ENCODE measurements around the gene PANK3.
"Not testable (repeated sequence)": the region's sequence is repeated elsewhere in the genome, so short reads cannot be mapped to it uniquely, and the experiment has no call there.

Gene PANK3

DNA sequence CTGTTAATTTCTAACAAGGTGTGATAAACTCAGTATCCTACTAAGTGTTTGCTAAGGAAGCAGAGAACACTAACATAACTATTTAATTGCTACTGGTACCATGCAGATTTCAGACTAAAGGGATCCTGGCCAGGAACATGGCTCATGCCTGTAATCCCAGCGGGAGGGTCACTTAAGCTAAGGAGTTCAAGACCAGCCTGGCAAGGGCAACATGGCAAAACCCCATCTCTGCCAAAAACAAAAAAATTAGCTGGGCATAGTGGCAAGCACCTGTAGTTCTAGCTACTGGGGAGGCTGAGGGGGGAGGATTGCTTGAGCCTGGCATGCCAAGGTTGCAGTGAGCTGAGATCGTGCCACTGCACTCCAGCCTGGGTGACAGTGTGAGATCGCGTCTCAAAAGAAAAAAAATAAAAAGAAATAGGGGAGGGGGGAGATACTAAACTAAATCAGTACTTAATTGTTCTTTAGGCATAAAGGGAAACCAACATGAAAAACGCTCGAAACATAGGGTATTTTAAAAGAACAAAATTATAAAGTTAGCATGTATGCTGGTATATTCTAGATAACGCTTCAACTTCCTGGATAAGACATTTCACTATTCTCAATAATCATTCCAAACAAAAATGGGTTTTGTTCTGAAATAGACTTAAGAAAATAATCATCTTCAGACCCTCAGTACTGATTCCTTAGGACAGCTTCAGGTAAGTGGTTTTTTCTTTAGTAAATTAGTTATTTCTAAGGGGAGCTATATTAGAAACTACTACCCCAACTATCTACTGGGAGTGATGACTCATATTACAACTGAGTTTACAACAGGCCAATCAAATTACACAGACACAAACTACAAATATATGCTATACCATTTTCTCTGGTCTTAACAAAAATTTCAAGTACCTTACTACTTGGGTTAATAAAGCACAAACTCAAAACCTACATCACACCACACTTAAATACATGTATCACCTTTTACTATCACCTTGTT is 3.5 kb downstream of the PANK3 start:
- no peak for DNase-seq (ENCODE audit: low read depth)
- TF ChIP-seq, protein P1, sequence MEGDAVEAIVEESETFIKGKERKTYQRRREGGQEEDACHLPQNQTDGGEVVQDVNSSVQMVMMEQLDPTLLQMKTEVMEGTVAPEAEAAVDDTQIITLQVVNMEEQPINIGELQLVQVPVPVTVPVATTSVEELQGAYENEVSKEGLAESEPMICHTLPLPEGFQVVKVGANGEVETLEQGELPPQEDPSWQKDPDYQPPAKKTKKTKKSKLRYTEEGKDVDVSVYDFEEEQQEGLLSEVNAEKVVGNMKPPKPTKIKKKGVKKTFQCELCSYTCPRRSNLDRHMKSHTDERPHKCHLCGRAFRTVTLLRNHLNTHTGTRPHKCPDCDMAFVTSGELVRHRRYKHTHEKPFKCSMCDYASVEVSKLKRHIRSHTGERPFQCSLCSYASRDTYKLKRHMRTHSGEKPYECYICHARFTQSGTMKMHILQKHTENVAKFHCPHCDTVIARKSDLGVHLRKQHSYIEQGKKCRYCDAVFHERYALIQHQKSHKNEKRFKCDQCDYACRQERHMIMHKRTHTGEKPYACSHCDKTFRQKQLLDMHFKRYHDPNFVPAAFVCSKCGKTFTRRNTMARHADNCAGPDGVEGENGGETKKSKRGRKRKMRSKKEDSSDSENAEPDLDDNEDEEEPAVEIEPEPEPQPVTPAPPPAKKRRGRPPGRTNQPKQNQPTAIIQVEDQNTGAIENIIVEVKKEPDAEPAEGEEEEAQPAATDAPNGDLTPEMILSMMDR (IDR thresholded peaks at IDR 0.05; ENCODE audit: low read depth, low read length, missing control alignments): no peak

DNA sequence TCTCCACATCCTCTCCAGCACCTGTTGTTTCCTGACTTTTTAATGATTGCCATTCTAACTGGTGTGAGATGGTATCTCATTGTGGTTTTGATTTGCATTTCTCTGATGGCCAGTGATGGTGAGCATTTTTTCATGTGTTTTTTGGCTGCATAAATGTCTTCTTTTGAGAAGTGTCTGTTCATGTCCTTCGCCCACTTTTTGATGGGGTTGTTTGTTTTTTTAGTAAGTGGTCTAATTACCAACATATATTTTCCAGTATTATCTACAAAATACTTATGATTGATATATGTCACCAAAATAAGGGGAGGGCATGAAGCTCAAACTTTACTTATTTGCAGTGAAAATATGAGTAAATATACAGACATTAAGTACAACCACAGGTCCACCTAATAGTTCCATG is 5.0 kb downstream of the PANK3 start:
- not testable (repeated sequence) for DNase-seq (ENCODE audit: low read depth)

More for the DNA sequence above, 3.5 kb downstream of the PANK3 start:
- H3K4me3 ChIP-seq (ENCODE audit: low read depth, low read length): no peak overlapping the region

DNA sequence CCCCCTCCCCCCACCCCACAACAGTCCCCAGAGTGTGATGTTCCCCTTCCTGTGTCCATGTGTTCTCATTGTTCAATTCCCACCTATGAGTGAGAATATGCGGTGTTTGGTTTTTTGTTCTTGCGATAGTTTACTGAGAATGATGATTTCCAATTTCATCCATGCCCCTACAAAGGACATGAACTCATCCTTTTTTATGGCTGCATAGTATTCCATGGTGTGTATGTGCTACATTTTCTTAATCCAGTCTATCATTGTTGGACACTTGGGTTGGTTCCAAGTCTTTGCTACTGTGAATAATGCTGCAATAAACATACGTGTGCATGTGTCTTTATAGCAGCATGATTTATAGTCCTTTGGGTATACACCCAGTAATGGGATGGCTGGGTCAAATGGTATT is 5.5 kb downstream of the PANK3 start:
- H3K4me3 ChIP-seq (ENCODE audit: low read depth, low read length); DNase-seq (ENCODE audit: low read depth): not testable (repeated sequence)

More for the DNA sequence above, 5.0 kb downstream of the PANK3 start:
- not testable (repeated sequence) for H3K4me3 ChIP-seq (ENCODE audit: low read depth, low read length)

DNA sequence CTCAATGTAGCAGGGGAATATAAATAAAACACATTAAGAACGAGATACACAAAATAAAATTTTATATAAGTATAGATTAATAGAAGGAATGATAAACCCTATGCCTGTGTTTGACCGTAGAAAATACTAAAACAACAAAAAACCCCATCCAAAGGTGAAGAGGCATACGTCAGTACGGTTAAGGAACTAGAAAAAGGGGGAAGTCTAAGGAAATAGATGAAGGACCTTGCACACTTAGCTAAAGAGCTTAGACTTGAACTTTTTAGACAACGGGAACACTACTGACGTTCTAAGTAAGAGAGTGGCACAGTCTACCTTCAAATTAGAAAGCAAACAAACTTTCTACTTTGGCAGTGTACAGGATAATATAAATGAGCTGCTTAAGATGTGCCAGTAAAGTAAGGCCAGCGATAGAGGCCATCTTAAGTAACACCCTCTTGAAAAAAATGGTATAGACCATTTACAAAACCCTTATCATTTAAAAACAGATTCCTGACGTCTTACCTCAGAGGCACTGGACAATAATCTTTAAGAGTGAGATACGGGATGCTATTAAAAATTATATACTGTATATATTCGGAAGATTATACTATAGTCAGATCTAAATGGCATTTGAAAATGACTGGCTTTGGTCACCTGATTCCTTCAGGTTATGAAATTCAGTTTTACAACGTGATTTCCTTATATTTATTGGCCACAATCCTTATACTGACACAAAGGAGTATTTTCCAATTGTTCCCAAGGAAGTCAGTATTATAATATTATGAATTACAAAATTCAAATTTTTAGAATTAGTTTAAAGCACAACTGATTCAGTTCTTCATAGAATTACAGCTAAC is 8.5 kb downstream of the PANK3 start:
- no peak for DNase-seq (ENCODE audit: low read depth)
- TF ChIP-seq, protein P1 (IDR thresholded peaks at IDR 0.05; ENCODE audit: low read depth, low read length, missing control alignments): no peak
- H3K4me3 ChIP-seq (ENCODE audit: low read depth, low read length): no peak overlapping the region

DNA sequence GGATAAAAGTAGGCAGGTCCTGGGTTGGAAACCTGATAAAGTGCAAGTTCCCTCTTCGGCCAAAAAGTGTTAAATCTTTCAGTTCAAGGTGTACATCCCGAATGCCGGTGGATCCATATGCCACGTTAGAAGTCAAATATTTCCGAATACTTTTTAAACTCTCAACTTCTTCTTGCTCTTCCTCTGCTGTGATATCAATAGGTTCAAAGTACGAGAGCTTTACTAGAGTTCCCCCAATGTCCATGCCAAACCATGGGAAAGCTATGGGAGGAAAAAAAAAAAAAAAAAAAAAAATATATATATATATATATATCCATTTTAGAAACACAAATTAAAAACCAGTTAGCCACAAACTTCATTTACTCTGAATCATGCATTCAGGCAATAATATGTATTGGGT is 10.4 kb downstream of the PANK3 start:
- TF ChIP-seq, protein P1 (IDR thresholded peaks at IDR 0.05; ENCODE audit: low read depth, low read length, missing control alignments): no peak
- no peak overlapping the region for H3K4me3 ChIP-seq (ENCODE audit: low read depth, low read length)
- no peak for DNase-seq (ENCODE audit: low read depth)

DNA sequence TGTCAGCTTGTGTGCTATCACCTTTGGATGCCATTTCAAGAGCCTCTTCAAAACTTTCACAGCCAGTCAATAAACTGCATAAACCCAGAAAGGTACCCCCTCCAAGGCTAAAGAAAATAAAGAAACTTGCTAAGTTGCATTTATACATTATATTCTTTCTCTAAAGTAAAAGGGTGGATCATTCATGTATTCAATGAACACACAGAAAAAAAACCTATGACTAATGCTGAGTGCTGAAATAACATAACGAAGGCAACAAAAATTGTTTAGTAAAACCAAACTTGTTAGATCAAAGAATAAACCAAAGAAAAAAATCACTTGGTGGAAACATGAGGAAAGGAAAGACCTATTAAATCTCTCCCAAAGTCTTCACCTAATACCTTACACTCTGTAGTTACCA is 15.2 kb downstream of the PANK3 start:
- DNase-seq (ENCODE audit: low read depth): no peak
- H3K4me3 ChIP-seq (ENCODE audit: low read depth, low read length): no peak overlapping the region
- TF ChIP-seq, protein P1 (IDR thresholded peaks at IDR 0.05; ENCODE audit: low read depth, low read length, missing control alignments): no peak

DNA sequence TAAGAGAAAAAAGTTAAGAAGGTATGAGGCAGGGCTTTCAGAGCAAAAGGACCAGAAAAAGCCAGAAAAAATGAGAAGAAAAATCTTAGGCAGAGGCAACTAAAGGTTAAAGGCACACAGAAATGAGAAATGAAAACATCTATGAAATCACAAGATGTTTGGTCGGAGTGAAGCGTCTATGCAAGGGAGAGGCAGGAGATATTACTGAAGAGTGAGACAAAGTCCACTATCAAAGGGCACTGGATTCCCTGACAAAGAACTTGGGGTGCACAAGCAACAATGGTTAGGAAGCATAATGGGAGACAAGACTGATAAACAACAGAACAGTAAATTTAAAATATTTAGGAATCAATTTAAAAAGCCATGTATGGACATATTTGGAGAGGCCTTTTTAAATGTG is 16.9 kb downstream of the PANK3 start:
- DNase-seq (ENCODE audit: low read depth): no peak
- no peak overlapping the region for H3K4me3 ChIP-seq (ENCODE audit: low read depth, low read length)
- TF ChIP-seq, protein P1 (IDR thresholded peaks at IDR 0.05; ENCODE audit: low read depth, low read length, missing control alignments): no peak
